ENCODE results near the gene LRRC36. TPM values are rescaled to one million over a fixed set of nuclear protein-coding genes. Genes with fewer than 3 reads are reported as not detected.

The LRRC36 gene
- total and polyA plus RNA-seq, 2 of the 8 experiments (the other 6 are each of a cell fraction or from before 2014, with no cell fraction given) = 0.15 TPM; not detected in 1

DNA sequence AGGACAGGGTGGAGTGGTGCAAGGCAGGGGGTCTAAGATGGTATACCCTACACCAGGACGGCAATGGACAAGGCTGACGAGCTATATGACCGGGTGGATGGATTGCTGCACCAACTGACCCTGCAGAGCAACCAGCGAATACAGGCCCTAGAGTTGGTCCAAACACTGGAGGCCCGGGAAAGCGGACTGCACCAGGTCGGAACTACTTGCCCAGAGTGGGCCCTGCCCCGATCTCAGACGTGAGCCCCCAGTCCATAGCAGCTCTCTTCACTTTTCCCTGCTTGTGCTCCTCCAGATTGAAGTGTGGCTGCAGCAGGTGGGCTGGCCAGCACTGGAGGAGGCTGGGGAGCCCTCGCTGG lies 44.2 kb upstream of the LRRC36 start:
- Histone ChIP-seq H2BK20ac (ENCODE audit: low read length) (no peak overlapping the region), H3K79me2 (ENCODE audit: control insufficient read depth in 1 of 2, insufficient read depth in 2 of 2, low read length in 2 of 2) (no peaks in the 10 kb centered on the region), H2BK15ac (ENCODE audit: low read length) (no peak overlapping the region), H2BK5ac (ENCODE audit: low read depth, low read length) (no peak overlapping the region), H3K14ac (ENCODE audit: insufficient read length) (no peak overlapping the region), H2BK120ac (replicated peaks; ENCODE audit: low read depth, low read length) (no peak overlapping the region), H4K20me1 (replicated peaks in 1 of 2; ENCODE audit: control insufficient read depth in 1 of 2, insufficient read depth in 2 of 2, low read length in 2 of 2) (peaks cover 2 to 9% of the 10 kb centered on the region in 2 experiments), H2BK12ac (ENCODE audit: low read depth, low read length) (no peak overlapping the region), H4K8ac (ENCODE audit: extremely low read depth, insufficient read depth, low read length) (no peak overlapping the region), H3K4me2 (ENCODE audit: insufficient read depth in 1 of 2, low read depth in 2 of 2, low read length in 2 of 2) (no peak overlapping the region), H4K91ac (replicated peaks; ENCODE audit: insufficient read length, low read length) (no peak overlapping the region), H3K4me1 (replicated peaks in 1 of 4; ENCODE audit: control insufficient read depth in 3 of 4, insufficient read depth in 4 of 4, low read length in 3 of 4) (peaks cover 0 to 2% (median 0%) of the 10 kb centered on the region in 4 experiments; a peak in 1 of 7 replicates), H3K36me3 (ENCODE audit: control insufficient read depth in 2 of 4, insufficient read depth in 4 of 4, low read length in 3 of 4) (no peaks in the 10 kb centered on the region), H3K9me3 (ENCODE audit: insufficient read depth in 2 of 2, low read depth in 1 of 2, low read length in 1 of 2) (no peaks in the 10 kb centered on the region), H3K79me1 (ENCODE audit: low read depth, low read length) (no peaks in the 10 kb centered on the region), H3K27ac (ENCODE audit: low read depth, low read length) (no peak overlapping the region), H2AFZ (ENCODE audit: low read length) (no peak overlapping the region), H3K23me2 (ENCODE audit: low read depth, low read length) (peaks cover 4% of the 10 kb centered on the region; the same call in 1 of the 2 replicates), H3K18ac (ENCODE audit: extremely low read depth, low read length) (no peak overlapping the region), H3K4me3 (ENCODE audit: extremely low read depth in 1 of 4, insufficient read depth in 2 of 4, low read depth in 3 of 4, low read length in 4 of 4) (no peak overlapping the region), H3K23ac (ENCODE audit: insufficient read length) (no peak overlapping the region), H3K27me3 (replicated peaks in 1 of 4; ENCODE audit: control insufficient read depth in 3 of 4, extremely low read depth in 1 of 4, insufficient read depth in 3 of 4, low read length in 3 of 4) (peaks cover 0 to 15% (median 12%) of the 10 kb centered on the region in 4 experiments; a peak in 5 of 7 replicates), H3K9ac (replicated peaks in 1 of 4; ENCODE audit: extremely low read depth in 1 of 4, low read depth in 3 of 4, low read length in 3 of 4) (no peak overlapping the region), H2AK5ac (ENCODE audit: low read depth, low read length) (no peak overlapping the region), H4K5ac (ENCODE audit: insufficient read length, low read depth, low read length) (no peak overlapping the region), H3K56ac (replicated peaks; ENCODE audit: insufficient read length, low read depth, low read length) (no peak overlapping the region), H3K4ac (replicated peaks; ENCODE audit: insufficient read length, low read depth, low read length) (no peak overlapping the region)
- TF ChIP-seq FOSL1 (IDR thresholded peaks at IDR 0.05; ENCODE audit: insufficient read depth, low read depth, low read length) (no peak), JUND (IDR thresholded peaks at IDR 0.05; ENCODE audit: low read length) (no peak), TBP (IDR thresholded peaks at IDR 0.05; ENCODE audit: low read depth, low read length) (no peak)
- TF ChIP-seq, protein P1, sequence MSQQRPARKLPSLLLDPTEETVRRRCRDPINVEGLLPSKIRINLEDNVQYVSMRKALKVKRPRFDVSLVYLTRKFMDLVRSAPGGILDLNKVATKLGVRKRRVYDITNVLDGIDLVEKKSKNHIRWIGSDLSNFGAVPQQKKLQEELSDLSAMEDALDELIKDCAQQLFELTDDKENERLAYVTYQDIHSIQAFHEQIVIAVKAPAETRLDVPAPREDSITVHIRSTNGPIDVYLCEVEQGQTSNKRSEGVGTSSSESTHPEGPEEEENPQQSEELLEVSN (IDR thresholded peaks at IDR 0.05) = no peak
- POLR2A ChIA-PET (ENCODE audit: partially characterized antibody) = interaction anchor here (1.0 to 2.8 kb wide), 4 partner anchors 10 to 34 kb away, joined by 3 to 12 read pairs (median 4); partner anchors contain the start of genes FHOD1 and SLC9A5
- CTCF ChIA-PET (ENCODE audit: partially characterized antibody) = interaction anchor here (0.6 to 10.5 kb wide), 17 partner anchors 8 to 161 kb away, joined by 3 to 217 read pairs (median 5); partner anchors contain the start of genes FHOD1, KCTD19 and LRRC36
- FAIRE-seq (no peak), DNase-seq (ENCODE audit: low read depth in 1 of 2, low spot score in 2 of 2) (no peak)
- WGBS, 2 experiments (ENCODE audit: extremely low coverage in 1 of 2, insufficient coverage in 1 of 2, insufficient read length in 1 of 2, insufficient replicate concordance in 2 of 2, low coverage in 1 of 2, low lambda C conversion rate in 2 of 2, missing lambda C conversion rate in 1 of 2) = 92% methylated on average over 10 of the region's 10 CpGs; no CpG with 5 or more reads in 1 of the 2 experiments
